ENCODE measurements around the gene SLC25A46. TPM values are rescaled to one million over a fixed set of nuclear protein-coding genes. Genes with fewer than 3 reads are reported as not detected.
A peak's percentile ranks its signal among the peaks of the same experiment; 100 is the strongest.
"Not testable (repeated sequence)": the region's sequence is repeated elsewhere in the genome, so short reads cannot be mapped to it uniquely, and the experiment has no call there.

The SLC25A46 gene
- total RNA-seq, 2 donors from 2014 or later: 44.7 to 54.6 TPM

DNA sequence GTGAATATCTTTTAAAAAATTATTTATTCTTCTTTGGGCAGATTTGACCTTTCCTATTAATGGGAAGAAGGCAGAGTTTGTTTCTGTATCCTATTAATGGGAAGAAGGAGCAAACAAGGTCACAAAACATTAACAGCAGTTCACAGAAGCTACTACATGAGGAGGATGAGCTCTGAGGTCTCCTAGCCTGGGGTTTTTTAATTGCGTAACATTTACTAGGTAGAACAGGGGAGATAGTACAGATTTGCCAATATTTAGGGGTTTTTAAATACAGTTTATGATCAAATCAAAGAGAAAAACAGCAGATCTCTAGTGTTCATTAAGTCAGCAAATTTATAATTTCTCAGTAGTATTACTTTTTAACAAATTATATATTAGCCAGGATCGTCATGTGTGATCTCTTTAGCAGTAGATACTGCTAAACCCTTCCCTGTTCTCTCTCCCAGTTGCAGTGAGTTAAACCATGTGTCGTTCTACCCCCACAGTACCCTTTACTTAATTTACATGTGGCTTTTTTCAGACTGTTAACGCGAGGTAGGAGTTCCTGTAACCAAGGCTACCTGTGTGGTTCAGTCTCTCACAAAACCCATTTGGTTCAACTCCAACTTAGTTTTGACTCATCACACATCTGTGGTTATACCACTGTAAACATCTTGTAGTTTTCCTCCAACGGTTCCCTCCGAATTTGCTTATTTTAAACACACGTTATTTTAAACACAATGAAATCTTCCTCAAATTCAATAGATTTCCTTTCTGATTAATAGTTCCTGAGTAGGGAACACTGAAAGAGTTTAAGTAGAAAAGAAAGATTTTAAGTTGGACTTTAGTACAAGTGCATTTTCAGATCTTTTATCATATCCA, 13.3 kb downstream of the SLC25A46 start:
- DNase-seq: no peak
- intact Hi-C loops (cut with DNase I, micrococcal nuclease): no loop called here
- ATAC-seq: peak; percentile 19

DNA sequence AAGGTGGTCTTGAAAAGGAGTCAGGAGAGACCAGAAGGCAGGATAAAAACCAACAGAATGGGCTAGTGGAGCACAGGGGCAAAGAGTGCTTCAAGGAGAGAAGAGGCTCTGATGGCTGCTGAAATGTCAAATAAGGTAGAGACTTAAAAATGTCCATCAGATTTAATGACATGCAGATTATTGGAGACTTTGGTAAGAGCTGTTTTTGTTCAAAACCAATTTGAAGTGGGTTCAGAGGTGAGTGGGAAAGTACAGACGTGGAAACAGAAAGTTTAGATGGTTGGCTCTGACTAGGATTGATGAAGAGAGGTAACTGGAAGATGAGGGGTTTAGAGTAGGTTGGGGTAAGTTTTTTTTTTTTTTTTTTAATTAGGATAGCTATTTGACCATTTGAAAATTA, 14.1 kb downstream of the SLC25A46 start:
- no peak for DNase-seq
- intact Hi-C loops (cut with DNase I, micrococcal nuclease): no loop called here
- ATAC-seq: no peak

- intact Hi-C loops (cut with DNase I, micrococcal nuclease): no loop called here
- DNase-seq: no peak
Observed at GRCh38 chr5:110753600-110753999, 14.8 kb downstream of the SLC25A46 start.

GRCh38 chr5:110754181-110754580, 15.4 kb downstream of the SLC25A46 start:
- ATAC-seq: no peak
- intact Hi-C loops (cut with DNase I, micrococcal nuclease): no loop called here
- no peak for DNase-seq

More at GRCh38 chr5:110753600-110753999, 14.8 kb downstream of the SLC25A46 start:
- ATAC-seq: no peak

DNA sequence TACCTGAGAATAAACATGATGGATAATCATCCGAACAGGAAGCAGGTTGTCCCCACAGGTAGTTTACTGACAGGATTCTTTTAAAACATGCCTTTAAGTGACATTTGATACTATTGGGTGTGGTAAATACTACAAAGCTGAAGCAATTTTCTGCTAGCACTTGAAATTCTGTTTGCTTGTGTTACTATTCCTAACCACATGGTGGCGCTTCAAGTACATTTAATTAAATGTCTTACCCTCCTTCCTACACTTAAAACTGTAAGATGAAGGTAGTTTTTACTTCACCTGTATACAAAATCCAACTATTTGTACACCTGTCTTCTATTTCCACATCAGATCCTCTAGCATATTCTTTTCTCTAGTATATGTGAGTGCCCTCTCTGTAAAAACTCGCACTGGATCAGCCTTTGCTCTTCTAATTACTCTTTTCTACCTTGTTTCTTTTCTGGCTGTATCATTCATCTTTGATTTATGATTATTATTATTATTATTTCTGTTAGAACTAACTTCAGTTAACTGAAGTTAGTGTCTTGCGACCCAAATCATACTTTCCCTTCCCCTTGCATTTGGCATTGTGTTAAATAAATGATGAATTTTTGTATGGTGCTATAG, 18.4 kb downstream of the SLC25A46 start:
- intact Hi-C loops (cut with DNase I, micrococcal nuclease): loop anchor here in 1 of 2 donors (5.0 kb wide), 1 partner anchor 335 kb away; the partner anchor contains the start of gene WDR36
- ATAC-seq: peak; percentile 26
- no peak for DNase-seq

GRCh38 chr5:110760158-110760557, 21.4 kb downstream of the SLC25A46 start:
- intact Hi-C loops (cut with DNase I, micrococcal nuclease): no loop called here
- no peak for DNase-seq
- no peak for ATAC-seq

- intact Hi-C loops (cut with DNase I, micrococcal nuclease): no loop called here
- DNase-seq (no peak), ATAC-seq (no peak)
Observed at GRCh38 chr5:110768138-110768860, 29.5 kb downstream of the SLC25A46 start.

- intact Hi-C loops (cut with DNase I, micrococcal nuclease): no loop called here
- DNase-seq (no peak), ATAC-seq (no peak)
Observed at GRCh38 chr5:110769000-110769681, 30.3 kb downstream of the SLC25A46 start.

DNA sequence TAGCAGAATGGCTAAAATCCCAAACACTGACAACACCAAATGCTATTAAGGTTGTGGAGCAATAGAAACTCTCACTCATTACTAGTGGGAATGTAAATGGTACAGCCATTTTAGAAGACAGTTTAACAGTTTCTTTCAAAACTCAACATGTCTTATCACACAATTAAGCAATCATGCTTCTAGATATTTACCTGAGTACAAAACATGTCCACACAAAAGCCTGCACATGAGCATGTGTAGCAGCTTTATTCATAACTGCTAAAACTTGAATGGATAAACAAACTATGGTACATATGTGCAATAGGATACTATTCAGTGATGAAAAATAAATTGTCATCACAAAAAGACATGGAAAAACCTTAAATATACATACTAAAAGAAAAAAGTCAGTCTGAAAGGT, 31.5 kb downstream of the SLC25A46 start:
- no peak for ATAC-seq
- DNase-seq: no peak
- intact Hi-C loops (cut with DNase I, micrococcal nuclease): no loop called here

DNA sequence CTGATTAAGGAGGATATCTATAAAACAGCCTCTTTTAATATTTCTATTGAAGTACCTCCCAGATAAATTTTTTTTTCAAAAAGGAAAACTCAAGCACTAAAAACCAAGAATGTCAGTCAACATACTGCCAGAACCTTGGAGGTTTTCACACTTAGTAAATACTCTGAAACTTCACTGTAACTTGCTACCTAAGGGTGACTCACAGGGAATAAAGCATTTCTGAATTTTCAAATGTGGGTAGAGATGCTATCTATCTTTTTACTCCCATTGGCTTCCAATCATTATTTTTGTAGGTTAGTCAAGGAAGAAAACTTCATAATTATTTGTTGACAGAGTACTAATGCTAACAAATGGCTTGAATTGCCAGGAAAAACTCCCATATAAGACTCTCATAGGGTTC, 46.1 kb downstream of the SLC25A46 start:
- DNase-seq (no peak), ATAC-seq (no peak)
- intact Hi-C loops (cut with DNase I, micrococcal nuclease): no loop called here

GRCh38 chr5:110785356-110785755, 46.5 kb downstream of the SLC25A46 start:
- ATAC-seq (no peak), DNase-seq (no peak)
- intact Hi-C loops (cut with DNase I, micrococcal nuclease): no loop called here

DNA sequence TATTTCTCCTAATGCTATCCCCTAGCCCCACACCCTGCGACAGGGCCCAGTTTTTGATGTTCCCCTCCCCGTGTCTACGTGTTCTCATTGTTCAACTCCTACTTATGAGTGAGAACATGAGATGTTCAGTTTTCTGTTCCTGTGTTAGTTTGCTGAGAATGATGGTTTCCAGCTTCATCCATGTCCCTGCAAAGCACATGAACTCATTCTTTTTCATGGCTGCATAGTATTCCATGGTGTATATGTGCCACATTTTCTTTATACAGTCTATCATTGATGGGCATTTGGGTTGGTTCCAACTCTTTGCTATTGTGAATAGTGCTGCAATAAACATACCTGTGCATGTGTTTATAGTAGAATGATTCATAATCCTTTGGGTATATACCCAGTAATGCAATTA, 49.2 kb downstream of the SLC25A46 start:
- DNase-seq; ATAC-seq; intact Hi-C loops (cut with DNase I, micrococcal nuclease): not testable (repeated sequence)

DNA sequence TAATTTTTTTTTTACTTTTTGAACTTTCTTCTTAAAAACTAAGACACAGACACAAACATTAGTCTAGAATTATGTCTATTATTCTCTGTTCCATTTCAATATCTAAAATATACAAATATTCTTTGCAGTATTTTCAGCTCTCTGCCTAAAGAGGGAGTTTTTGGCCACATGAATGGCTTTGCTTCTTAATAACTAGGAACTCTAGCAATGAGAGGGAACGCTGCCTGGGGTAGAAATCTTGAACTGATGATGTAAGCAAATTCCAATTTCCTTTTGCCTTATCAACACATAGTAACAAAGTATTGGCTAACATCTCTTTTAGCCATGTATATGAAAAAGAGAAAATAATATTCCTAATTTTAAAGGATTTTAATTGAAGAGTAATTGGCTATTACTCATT, 51.9 kb downstream of the SLC25A46 start:
- DNase-seq (no peak), ATAC-seq (no peak)
- intact Hi-C loops (cut with DNase I, micrococcal nuclease): no loop called here

GRCh38 chr5:110802998-110803397, 64.2 kb downstream of the SLC25A46 start:
- intact Hi-C loops (cut with DNase I, micrococcal nuclease): no loop called here
- ATAC-seq (no peak), DNase-seq (no peak)

DNA sequence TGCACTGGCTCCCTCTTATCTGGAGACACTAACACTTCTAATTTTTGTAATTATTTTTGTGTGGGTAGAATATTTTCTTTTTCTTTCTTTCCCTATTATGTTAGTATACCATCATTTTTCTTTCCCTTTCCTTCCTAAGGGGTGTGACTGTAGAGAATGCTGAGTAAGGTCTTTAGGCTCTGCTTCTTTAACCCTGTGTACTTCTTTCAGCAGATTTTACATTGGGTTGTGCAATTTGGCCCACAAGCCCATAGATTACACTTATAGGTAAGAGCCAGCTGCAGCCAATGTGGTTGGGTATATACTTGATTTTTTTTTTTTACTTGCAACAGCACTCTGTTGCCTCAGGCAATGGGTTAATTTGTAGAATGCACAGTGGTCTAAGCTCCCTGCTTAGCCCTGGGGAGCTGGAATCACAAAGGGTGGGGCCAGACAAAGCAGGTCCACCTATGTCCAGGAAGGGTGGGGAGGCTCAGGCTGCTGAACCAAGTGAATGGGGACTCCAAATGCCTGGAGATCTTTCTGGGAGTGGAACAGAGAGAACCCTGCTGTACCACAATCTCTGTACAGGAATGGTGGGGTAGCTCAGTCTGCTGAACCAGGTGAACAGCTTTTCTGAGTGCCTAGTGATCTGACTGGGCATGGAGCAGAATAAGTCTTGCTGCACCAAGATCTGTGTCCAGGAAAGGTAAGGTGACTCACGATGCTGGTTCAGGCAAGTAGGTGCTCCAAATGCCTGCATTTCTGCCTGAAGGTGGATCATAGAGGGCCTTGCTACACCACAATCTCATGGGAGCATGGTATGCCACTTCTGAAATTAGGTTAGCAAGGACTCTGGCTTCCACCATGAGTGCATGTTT, 64.9 kb downstream of the SLC25A46 start:
- intact Hi-C loops (cut with DNase I, micrococcal nuclease): no loop called here
- DNase-seq (no peak), ATAC-seq (no peak)

- DNase-seq (peak in 1 of 2 donors; percentile 10), ATAC-seq (no peak)
- intact Hi-C loops (cut with DNase I, micrococcal nuclease): no loop called here
Observed at GRCh38 chr5:110807169-110807568, 68.4 kb downstream of the SLC25A46 start.

GRCh38 chr5:110809006-110809405, 70.2 kb downstream of the SLC25A46 start:
- DNase-seq (no peak), ATAC-seq (no peak)
- intact Hi-C loops (cut with DNase I, micrococcal nuclease): no loop called here

Data from left colon (tissue), 2 donors.